ENCODE measurements around the gene MED16. TPM values are rescaled to one million over a fixed set of nuclear protein-coding genes. Genes with fewer than 3 reads are reported as not detected.

MED16 gene
- total and polyA plus RNA-seq, 2 of the 13 experiments (the other 11 are each of a cell fraction or from before 2014, with no cell fraction given) = 13.3 to 14.8 TPM

- TF ChIP-seq ZBTB8A (CRISPR knock-in tag; IDR thresholded peaks at IDR 0.05; ENCODE audit: borderline replicate concordance, low read depth) = peak; percentile 71; the same call in 1 of the 2 replicates
- TF ChIP-seq FOXP1 (IDR thresholded peaks at IDR 0.05) = no peak
- peak; percentile 86 for TF ChIP-seq FOXP1 (CRISPR knock-in tag; IDR thresholded peaks at IDR 0.05)
- no peak for TF ChIP-seq CEBPB (IDR thresholded peaks at IDR 0.05; ENCODE audit: borderline replicate concordance, low read depth, low read length)
- 0 out of 2 replicates have a peak, but pooled peaks have one; percentile 70 for TF ChIP-seq ZNF264 (CRISPR knock-in tag; IDR thresholded peaks at IDR 0.05)
- peak; percentile 57; the same call in 1 of the 2 replicates for TF ChIP-seq KMT2A (CRISPR knock-in tag; IDR thresholded peaks at IDR 0.05)
- TF ChIP-seq ZNF251 (CRISPR knock-in tag; IDR thresholded peaks at IDR 0.05) = no peak
- TF ChIP-seq ZMYM2 (CRISPR knock-in tag; IDR thresholded peaks at IDR 0.05) = no peak
- TF ChIP-seq ZNF383 (CRISPR knock-in tag; IDR thresholded peaks at IDR 0.05; ENCODE audit: borderline replicate concordance) = no peak
- TF ChIP-seq ZSCAN21 (CRISPR knock-in tag; IDR thresholded peaks at IDR 0.05; ENCODE audit: borderline replicate concordance) = peak; percentile 69; the same call in 1 of the 2 replicates
- peak; percentile 75 for TF ChIP-seq IRF2 (CRISPR knock-in tag; IDR thresholded peaks at IDR 0.05)
- TF ChIP-seq KMT2B (CRISPR knock-in tag; IDR thresholded peaks at IDR 0.05) = peak; percentile 72; the same call in 1 of the 2 replicates
- TF ChIP-seq ZNF350 (CRISPR knock-in tag; IDR thresholded peaks at IDR 0.05; ENCODE audit: borderline replicate concordance, low read depth) = peak; percentile 92
- peak; percentile 75; the same call in 1 of the 2 replicates for TF ChIP-seq ATF2 (CRISPR knock-in tag; IDR thresholded peaks at IDR 0.05)
- no peak for TF ChIP-seq KIAA2018 (CRISPR knock-in tag; IDR thresholded peaks at IDR 0.05; ENCODE audit: borderline replicate concordance)
- TF ChIP-seq ZNF232 (CRISPR knock-in tag; IDR thresholded peaks at IDR 0.05; ENCODE audit: borderline replicate concordance) = peak; percentile 82; the same call in 1 of the 2 replicates
- no peak for TF ChIP-seq ZNF562 (CRISPR knock-in tag; IDR thresholded peaks at IDR 0.05; ENCODE audit: borderline replicate concordance)
- TF ChIP-seq NFATC3 (CRISPR knock-in tag; IDR thresholded peaks at IDR 0.05) = 0 out of 2 replicates have a peak, but pooled peaks have one; percentile 71
- TF ChIP-seq FOXA1 (IDR thresholded peaks at IDR 0.05) = peak; percentile 71; the same call in 1 of the 2 replicates
- TF ChIP-seq FOXA1 (CRISPR knock-in tag; IDR thresholded peaks at IDR 0.05) = peak; percentile 99
- peak; percentile 35; the same call in 1 of the 2 replicates for TF ChIP-seq LBX2 (CRISPR knock-in tag; IDR thresholded peaks at IDR 0.05; ENCODE audit: borderline replicate concordance)
These were observed 42.0 kb upstream of the MED16 start (continued) for GRCh38 chr19:934865-935479.
